GM12878 (cell line): ENCODE data around the gene PHACTR1. TPM values are rescaled to one million over a fixed set of nuclear protein-coding genes. Genes with fewer than 3 reads are reported as not detected.

Experiments used
- ATAC-seq: fragments of 200-7000 bp; cut with Tn5 transposase; 3 replicates; pipeline ENCODE4 v1.9.1; 2020; ENCODE audit warnings: mild to moderate bottlenecking, moderate library complexity
- BruUV-seq: library from RNA; stranded (reverse); fragments of 400-500 nt; replicated peaks from 2 replicates; lab custom pipeline; 2021; lab: Mats Ljungman, UMichigan
- CTCF ChIA-PET: fragments of 300-600 bp; sonication (Branson Sonifier 250); formaldehyde crosslinking; extraction: SDS; loops from one replicate; lab custom pipeline; 2021; ENCODE audit warnings: inconsistent platforms; lab: Yijun Ruan, JAX
- POLR2A ChIA-PET: fragments of 350-600 bp; formaldehyde crosslinking; extraction: SDS; loops from one replicate; lab custom pipeline; 2021; ENCODE audit warnings: inconsistent platforms; lab: Charles Lee
- RAD21 ChIA-PET: fragments of 300-600 bp; sonication (Branson Sonifier 250); formaldehyde crosslinking; loops from one replicate; lab custom pipeline; 2023; ENCODE audit warnings: antibody characterized with exemption; ENCODE audit not compliant: unreplicated experiment; lab: Charles Lee
- SMC1A ChIA-PET: fragments of 300-600 bp; sonication (Branson Sonifier 250); formaldehyde crosslinking; loops from one replicate; lab custom pipeline; 2023; ENCODE audit not compliant: unreplicated experiment, uncharacterized antibody; lab: Charles Lee
- DNase-seq: peaks from one replicate; pipeline ENCODE4 v3.0.0-alpha.2; 2011; ENCODE audit warnings: low read depth, low spot score
- FAIRE-seq: peaks from 3 replicates; lab custom pipeline; 2011; peaks lifted over from hg19 to GRCh38; lab: Jason Lieb, UNC
- H2AFZ ChIP-seq: 2 replicates; pipeline ENCODE4 v1.6.0; 2011; ENCODE audit warnings: low read depth, low read length, control low read depth; ENCODE audit not compliant: control insufficient read depth
- H3K27ac ChIP-seq: 2 replicates; pipeline ENCODE4 v1.5.1; 2011; ENCODE audit warnings: control low read depth; ENCODE audit not compliant: control insufficient read depth, insufficient read depth
- H3K27me3 ChIP-seq, 2 experiments: replicated peaks in 1 of 2; 2 replicates each; pipeline versions ENCODE4 v1.6.0 to v1.6.1; 2011; ENCODE audit warnings: low read length in 1 of 2; ENCODE audit not compliant: control insufficient read depth in 2 of 2, insufficient read depth in 2 of 2
- H3K36me3 ChIP-seq, 2 experiments: 2 replicates each; pipeline ENCODE4 v1.5.1; 2011; ENCODE audit warnings: low read length in 1 of 2; ENCODE audit not compliant: control insufficient read depth in 2 of 2, insufficient read depth in 2 of 2
- H3K4me1 ChIP-seq: 2 replicates; pipeline ENCODE4 v1.6.1; 2011; ENCODE audit warnings: mild to moderate bottlenecking, low read length, moderate library complexity, mixed read lengths; ENCODE audit not compliant: control insufficient read depth, insufficient read depth
- H3K4me2 ChIP-seq: 2 replicates; pipeline ENCODE4 v1.6.0; 2011; ENCODE audit warnings: control low read depth; ENCODE audit not compliant: control insufficient read depth, insufficient read depth
- H3K4me3 ChIP-seq: fragments of 200-600 bp; sonication (generic); 2 replicates; pipeline ENCODE4 v1.5.1; 2016
- H3K79me2 ChIP-seq: 2 replicates; pipeline ENCODE4 v1.6.0; 2011; ENCODE audit warnings: low read length; ENCODE audit not compliant: control insufficient read depth, insufficient read depth
- H3K9ac ChIP-seq: 2 replicates; pipeline ENCODE4 v1.8.0; 2011; ENCODE audit warnings: low read length, control low read depth, mixed read lengths; ENCODE audit not compliant: control insufficient read depth, insufficient read depth
- H3K9me3 ChIP-seq: replicated peaks from 3 replicates; pipeline ENCODE4 v1.5.1; 2011; ENCODE audit warnings: mild to moderate bottlenecking, low read length; ENCODE audit not compliant: control insufficient read depth, insufficient read depth
- H4K20me1 ChIP-seq: 2 replicates; pipeline ENCODE4 v1.6.0; 2011; ENCODE audit not compliant: control insufficient read depth, insufficient read depth
- EP300 ChIP-seq, 2 experiments: fragments of 150-350 bp in 1 of 2; IDR thresholded peaks; 2 replicates each; pipeline ENCODE4 v1.6.1; 2011 to 2012; ENCODE audit warnings: low read depth in 2 of 2, low read length in 2 of 2, borderline replicate concordance in 1 of 2, improper control_type of control experiment in 1 of 2, inconsistent platforms in 1 of 2; ENCODE audit not compliant: control insufficient read depth in 1 of 2
- KAT2A ChIP-seq: conservative IDR thresholded peaks from 2 replicates; pipeline ENCODE4 v1.6.1; 2011; ENCODE audit warnings: low read depth, low read length; ENCODE audit not compliant: control insufficient read depth
- MEF2B ChIP-seq: fragments of 450-650 bp; IDR thresholded peaks from 2 replicates; pipeline ENCODE4 v1.6.1; 2018; ENCODE audit warnings: mild to moderate bottlenecking, moderate library complexity; ENCODE audit not compliant: partially characterized antibody, poor library complexity, severe bottlenecking
- TAF1 ChIP-seq: IDR thresholded peaks from 2 replicates; pipeline ENCODE4 v1.6.1; 2011; ENCODE audit warnings: mild to moderate bottlenecking, low read depth, low read length, borderline replicate concordance
- YBX1 ChIP-seq: fragments of 450-650 bp; IDR thresholded peaks from 2 replicates; pipeline ENCODE4 v1.6.1; 2016; ENCODE audit warnings: antibody characterized with exemption
- WGBS: methylation state at CpG from one replicate; pipeline ENCODE4 v1.1.6; 2016; ENCODE audit warnings: low lambda C conversion rate; ENCODE audit not compliant: insufficient replicate concordance, insufficient coverage; ENCODE audit errors: missing lambda C conversion rate; 5-methylcytosine and 5-hydroxymethylcytosine counted together
- in situ Hi-C: fragments of 300-500 bp; cut with MboI; formaldehyde crosslinking; loops from 9 replicates; pipeline ENCODE4 v1.14.3; 2018; ENCODE audit warnings: mixed read lengths
- intact Hi-C: fragments of 100-400 bp; cut with micrococcal nuclease; formaldehyde crosslinking; loops from one replicate; pipeline ENCODE4 v1.14.2; 2022; ENCODE audit not compliant: unreplicated experiment
- polyA plus RNA-seq, 11 experiments: library from polyadenylated mRNA; depleted of rRNA in 4 of 11; unstranded in 6 of 11; stranded (reverse) in 5 of 11; fragments of >200 nt; fragmentation: Nextera tagmentation in 4 of 11; fragmentation: Illumina TruSeq in 1 of 11; extraction: Ambion mirVana in 4 of 11; extraction: Trizol in 1 of 11; gene quantifications; 1 replicate in 1 of 11; 2 replicates in 10 of 11; pipeline versions ENCODE4 v1.2.1 to v1.2.3, GENCODE V29; 2011 to 2016; ENCODE audit warnings: inconsistent platforms in 2 of 11, missing spikeins in 2 of 11, low read depth in 1 of 11
- total RNA-seq, 4 experiments: library from RNA; depleted of rRNA in 3 of 4; stranded (reverse); fragments of >200 nt in 3 of 4; fragmentation: Illumina TruSeq in 1 of 4; extraction: Trizol in 1 of 4; gene quantifications; 2 replicates each; pipeline versions ENCODE4 v1.2.1 to v1.2.3, GENCODE V29; 2013 to 2021
- TF ChIP-seq, protein P1 (sequence below): IDR thresholded peaks from 2 replicates; pipeline ENCODE4 v1.6.1; 2012; ENCODE audit warnings: low read length, inconsistent platforms

Gene PHACTR1
- total and polyA plus RNA-seq, 10 of the 15 experiments (the other 5 are each of a cell fraction or from before 2014, with no cell fraction given) = 34.2 to 94.6 (median 62.3) TPM

GRCh38 chr6:13166916-13167315 lies 450.3 kb downstream of the PHACTR1 start:
- no peaks in the 10 kb centered on the region for H3K4me1 ChIP-seq
- no peak overlapping the region for H3K4me2 ChIP-seq
- H3K27ac ChIP-seq = no peak overlapping the region
- no peaks in the 10 kb centered on the region for H3K79me2 ChIP-seq
- BruUV-seq = no TSS peak
- POLR2A ChIA-PET = no interaction called here
- H3K4me3 ChIP-seq = no peak overlapping the region
- H3K27me3 ChIP-seq = peaks cover 3% of the 10 kb centered on the region in 2 experiments; a peak in 1 of 4 replicates
- CTCF ChIA-PET = no interaction called here
- RAD21 ChIA-PET = interaction anchor here (0.6 kb wide), 1 partner anchor 81 kb away, joined by 3 read pairs; no protein-coding TSS in a partner anchor
- SMC1A ChIA-PET = no interaction called here
- FAIRE-seq (no peak), DNase-seq (no peak), ATAC-seq (no peak)
- H4K20me1 ChIP-seq = no peaks in the 10 kb centered on the region
- 32% methylated on average over 3 of the region's 3 CpGs for WGBS
- H3K9ac ChIP-seq = no peak overlapping the region
- no peak overlapping the region for H2AFZ ChIP-seq
- TF ChIP-seq EP300 (IDR thresholded peaks at IDR 0.05; ENCODE audit: borderline replicate concordance in 1 of 2, control insufficient read depth in 1 of 2, low read depth in 2 of 2, low read length in 2 of 2) (no peak), TAF1 (no peak)
- TF ChIP-seq, protein P1, sequence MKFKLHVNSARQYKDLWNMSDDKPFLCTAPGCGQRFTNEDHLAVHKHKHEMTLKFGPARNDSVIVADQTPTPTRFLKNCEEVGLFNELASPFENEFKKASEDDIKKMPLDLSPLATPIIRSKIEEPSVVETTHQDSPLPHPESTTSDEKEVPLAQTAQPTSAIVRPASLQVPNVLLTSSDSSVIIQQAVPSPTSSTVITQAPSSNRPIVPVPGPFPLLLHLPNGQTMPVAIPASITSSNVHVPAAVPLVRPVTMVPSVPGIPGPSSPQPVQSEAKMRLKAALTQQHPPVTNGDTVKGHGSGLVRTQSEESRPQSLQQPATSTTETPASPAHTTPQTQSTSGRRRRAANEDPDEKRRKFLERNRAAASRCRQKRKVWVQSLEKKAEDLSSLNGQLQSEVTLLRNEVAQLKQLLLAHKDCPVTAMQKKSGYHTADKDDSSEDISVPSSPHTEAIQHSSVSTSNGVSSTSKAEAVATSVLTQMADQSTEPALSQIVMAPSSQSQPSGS = no peak
- no peaks in the 10 kb centered on the region; the same call in 2 of the 3 replicates for H3K9me3 ChIP-seq
- H3K36me3 ChIP-seq = no peaks in the 10 kb centered on the region
- in situ Hi-C loops (no loop called here), intact Hi-C loops (no loop called here)

GRCh38 chr6:13172291-13172690 lies 455.7 kb downstream of the PHACTR1 start:
- 65% methylated on average over 3 of the region's 3 CpGs for WGBS
- POLR2A ChIA-PET = no interaction called here
- SMC1A ChIA-PET = no interaction called here
- in situ Hi-C loops (no loop called here), intact Hi-C loops (no loop called here)
- H3K27me3 ChIP-seq = peaks cover 3% of the 10 kb centered on the region in 2 experiments; a peak in 1 of 4 replicates
- FAIRE-seq (no peak), DNase-seq (no peak), ATAC-seq (no peak)
- no peaks in the 10 kb centered on the region; the same call in 2 of the 3 replicates for H3K9me3 ChIP-seq
- no peaks in the 10 kb centered on the region for H4K20me1 ChIP-seq
- no peak overlapping the region for H3K9ac ChIP-seq
- no peak overlapping the region for H3K4me3 ChIP-seq
- H3K27ac ChIP-seq = no peak overlapping the region
- no peak for TF ChIP-seq YBX1
- TF ChIP-seq KAT2A = no peak
- no peak for TF ChIP-seq MEF2B
- H3K4me1 ChIP-seq = no peaks in the 10 kb centered on the region
- RAD21 ChIA-PET = no interaction called here
- no peak overlapping the region for H3K4me2 ChIP-seq
- H2AFZ ChIP-seq = no peak overlapping the region
- no TSS peak for BruUV-seq
- H3K36me3 ChIP-seq = no peaks in the 10 kb centered on the region
- no peaks in the 10 kb centered on the region for H3K79me2 ChIP-seq
- CTCF ChIA-PET = no interaction called here
